Measurements from ENCODE around the gene SPINK1.
"Not testable (repeated sequence)": the region's sequence is repeated elsewhere in the genome, so short reads cannot be mapped to it uniquely, and the experiment has no call there.

Gene SPINK1

DNA sequence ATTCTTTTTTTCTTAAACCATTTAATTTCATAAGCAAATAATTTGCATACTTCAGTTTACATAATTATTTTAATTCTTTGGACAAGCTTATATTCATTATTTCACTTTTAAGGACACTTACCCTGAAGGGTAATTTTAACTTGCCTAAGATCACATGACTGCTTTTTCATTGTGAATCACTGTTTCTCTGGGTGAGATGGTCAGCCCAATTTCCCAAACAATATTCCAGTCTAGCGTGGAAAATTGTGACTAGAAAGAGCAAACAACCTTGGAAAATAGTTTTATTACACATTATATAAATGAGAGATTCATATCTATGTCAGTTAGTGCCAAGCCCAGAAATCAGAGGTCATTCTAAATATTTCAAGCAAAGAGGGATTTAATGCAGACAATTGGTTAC is 27.5 kb downstream of the SPINK1 start:
- no peak for DNase-seq

DNA sequence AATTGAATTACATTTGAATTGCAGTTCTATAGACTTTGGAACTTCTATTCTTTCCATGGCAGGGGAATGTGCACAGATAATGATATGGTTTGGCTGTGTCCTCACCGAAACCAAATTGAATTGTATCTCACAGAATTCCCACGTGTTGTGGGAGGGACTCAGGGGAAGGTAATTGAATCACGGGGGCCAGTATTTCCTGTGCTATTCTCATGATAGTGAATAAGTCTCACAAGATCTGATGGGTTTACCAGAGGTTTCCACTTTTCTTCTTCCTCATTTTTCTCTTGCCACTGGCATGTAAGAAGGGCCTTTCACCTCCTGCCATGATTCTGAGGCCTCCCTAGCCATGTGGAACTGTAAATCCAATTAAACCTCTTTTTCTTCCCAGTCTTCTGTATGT is 28.3 kb downstream of the SPINK1 start:
- not testable (repeated sequence) for DNase-seq

DNA sequence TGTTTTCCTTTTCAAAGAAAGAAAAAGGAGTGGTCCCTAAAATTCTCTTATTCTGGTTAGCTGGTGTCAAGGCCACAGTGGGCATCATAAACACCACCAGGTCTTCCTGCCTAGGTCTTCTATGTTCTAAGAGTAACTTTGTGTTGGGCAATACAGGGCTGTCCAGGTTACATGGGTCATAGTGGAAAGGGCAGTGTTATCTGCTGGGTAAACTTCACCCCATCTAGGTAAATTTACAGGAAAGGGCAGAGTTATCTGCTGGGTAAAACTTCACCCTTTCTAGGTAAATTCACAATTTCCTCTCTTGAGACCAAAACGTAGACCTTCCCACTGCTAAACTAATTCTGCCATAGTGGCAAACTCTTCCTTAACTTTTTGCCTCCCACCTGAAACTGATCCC is 30.0 kb downstream of the SPINK1 start:
- no peak for DNase-seq

DNA sequence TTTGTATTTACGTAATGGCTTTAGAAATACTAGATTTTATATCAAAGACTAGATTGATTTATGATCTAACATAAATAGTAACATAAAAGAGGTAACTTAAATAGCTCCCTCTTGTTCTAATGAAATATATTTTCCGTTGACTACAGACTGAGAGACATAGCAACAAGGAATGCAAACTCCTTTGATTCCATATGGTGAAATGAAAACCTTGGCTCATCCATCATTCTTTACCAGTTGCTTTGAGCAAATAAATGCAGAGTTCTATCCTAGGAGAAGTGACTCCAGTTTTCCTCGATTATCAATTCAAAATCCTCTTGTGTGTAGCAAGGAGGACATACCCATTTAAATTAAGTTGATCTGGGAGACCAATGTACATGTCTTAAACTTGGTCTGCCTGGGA is 31.0 kb downstream of the SPINK1 start:
- DNase-seq: no peak

DNA sequence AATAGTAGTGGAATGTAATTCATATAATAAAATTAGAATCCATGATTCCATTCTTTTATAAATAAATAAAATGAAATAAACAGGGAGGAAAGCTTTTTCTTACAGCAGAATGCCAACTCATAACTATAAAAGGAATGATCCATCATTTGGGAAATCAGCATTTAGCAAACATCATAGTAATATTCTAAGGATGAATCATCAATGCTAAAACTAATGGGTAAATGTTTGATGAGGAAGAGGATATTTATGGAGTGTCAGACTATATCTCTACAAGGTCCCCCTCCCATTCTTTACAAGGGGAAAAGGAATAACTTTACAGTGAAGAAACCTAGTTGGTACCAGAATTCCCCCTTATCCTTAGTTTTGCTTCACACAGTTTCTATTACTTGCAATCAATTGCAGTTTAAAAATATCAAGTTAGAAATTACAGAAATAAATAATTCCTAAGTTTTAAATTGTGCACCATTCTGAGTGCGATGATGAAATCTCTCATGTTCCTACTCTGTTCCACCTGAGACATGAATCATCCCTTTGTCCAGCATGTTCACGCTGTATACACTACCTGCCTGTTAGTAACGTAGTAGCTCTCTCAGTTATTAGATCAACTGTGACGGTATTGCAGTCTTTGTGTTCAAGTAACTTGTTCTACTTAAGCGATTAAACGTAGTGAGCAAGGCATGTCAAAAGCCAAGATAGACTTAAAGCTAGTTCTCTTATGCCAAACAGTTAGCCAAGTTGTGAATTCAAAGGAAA is 34.7 kb downstream of the SPINK1 start:
- no peak for DNase-seq

DNA sequence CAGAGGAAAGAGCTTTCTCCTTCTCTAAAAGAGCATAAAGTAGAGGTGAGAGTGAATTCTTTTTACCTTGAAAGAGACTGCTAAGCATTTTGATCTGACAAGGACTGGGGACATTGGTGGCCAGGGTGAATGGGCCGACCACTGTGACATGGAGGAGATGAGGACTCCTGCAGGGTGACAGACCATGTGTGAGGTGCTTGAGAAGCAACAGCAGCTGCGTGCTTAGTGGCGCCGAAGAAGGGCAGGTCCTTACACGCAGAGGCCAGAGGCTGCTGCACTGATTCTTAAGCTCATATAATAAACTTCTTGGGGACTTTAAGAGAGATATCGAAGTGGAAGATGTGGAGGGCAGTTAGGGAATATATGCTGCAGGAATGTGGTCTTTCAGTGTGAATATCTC is 40.3 kb downstream of the SPINK1 start:
- no peak for DNase-seq

DNA sequence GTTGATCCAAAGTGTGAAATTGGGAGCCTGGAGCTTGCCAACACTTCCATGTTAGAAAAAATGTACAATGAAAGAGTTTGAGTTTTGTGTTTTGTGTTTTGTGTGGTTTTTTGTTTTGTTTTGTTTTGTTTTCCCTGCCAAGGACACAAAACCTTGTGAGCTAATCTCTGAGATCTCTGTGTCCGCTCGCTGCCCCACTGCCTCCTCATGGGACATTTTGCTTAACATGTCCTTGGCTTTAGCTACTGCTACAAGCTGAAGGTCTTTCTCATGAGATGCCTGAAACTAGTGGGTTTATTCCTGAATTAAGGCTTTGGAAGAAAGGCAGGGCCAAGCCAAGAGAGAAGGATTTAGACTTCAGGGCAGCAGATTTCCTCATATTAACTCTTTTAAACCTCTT is 41.7 kb downstream of the SPINK1 start:
- no peak for DNase-seq

DNA sequence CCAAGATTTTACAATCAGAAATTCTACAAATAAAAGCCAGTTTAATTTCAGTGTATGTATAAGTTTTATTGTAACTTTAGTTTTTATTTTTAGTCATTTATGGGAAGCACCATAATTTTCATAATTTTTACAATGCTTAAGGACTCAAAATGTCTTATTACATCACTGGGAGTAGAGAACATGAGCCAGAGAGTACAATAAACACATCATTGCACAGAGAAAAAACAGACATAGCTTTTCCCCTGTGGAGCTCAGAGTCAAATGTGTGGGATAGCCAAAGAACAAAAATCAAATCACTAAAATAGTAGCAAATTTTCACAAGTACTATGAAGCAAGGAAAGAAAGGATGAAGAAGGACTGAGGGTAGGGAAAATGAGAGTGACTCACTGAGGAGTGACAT is 43.4 kb downstream of the SPINK1 start:
- DNase-seq: no peak

DNA sequence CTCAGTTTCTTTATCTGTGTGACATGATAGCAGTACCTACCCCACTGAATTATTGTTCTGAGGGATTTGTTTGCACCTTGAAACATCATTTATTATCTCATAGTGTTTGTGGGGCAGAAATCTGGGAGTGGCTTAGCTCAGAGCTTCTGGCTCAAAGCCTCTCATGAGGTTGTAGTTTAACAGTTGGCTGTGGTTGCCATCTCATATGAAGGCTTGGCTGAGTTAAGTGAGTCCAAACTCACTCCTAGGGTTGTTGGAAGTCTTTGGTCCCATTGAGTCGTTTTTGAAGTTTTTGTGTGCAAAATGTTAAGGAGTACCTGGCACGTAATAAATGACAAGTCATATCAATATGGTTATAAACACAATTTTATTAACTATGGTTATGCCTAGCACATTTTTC is 45.3 kb downstream of the SPINK1 start:
- no peak for DNase-seq

DNA sequence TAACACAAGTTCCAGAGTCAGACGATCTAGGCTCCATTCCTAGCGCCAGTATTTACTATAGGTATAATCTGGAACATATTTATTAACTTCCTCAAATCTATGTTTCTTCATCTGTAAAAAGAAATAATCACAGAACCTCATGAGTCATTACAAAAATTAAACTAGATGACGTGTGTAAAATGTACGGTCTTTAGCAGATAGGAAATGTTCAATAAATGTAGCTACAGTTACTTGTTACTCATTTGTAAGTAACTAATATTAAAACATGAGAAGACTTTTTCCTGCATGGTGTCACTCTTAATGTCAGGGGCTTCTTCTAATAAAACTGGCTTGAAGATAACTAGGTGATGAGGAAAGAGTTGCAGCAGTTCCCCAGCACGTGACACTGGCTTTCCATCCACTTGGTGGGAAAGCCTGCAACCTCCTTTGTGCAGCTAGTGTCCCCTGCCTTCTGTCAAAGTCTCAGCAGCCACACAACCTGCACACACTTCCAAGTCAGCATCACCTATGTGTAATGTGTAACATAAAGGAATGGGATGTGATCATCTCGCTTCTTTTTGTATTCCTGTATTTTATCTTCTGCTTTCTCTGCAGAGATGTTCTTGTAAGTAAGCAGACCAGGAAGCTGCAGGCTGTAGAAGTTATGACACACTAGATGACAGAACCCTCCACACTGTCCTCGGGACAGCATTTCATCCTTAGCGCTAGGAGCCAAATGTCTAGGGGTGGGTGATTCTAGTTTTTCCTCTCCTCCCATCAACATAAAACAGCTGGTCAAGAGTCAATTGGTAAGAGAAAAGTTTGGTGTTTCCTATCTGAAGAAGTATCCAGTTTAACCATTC is 47.1 kb downstream of the SPINK1 start:
- no peak for DNase-seq

DNA sequence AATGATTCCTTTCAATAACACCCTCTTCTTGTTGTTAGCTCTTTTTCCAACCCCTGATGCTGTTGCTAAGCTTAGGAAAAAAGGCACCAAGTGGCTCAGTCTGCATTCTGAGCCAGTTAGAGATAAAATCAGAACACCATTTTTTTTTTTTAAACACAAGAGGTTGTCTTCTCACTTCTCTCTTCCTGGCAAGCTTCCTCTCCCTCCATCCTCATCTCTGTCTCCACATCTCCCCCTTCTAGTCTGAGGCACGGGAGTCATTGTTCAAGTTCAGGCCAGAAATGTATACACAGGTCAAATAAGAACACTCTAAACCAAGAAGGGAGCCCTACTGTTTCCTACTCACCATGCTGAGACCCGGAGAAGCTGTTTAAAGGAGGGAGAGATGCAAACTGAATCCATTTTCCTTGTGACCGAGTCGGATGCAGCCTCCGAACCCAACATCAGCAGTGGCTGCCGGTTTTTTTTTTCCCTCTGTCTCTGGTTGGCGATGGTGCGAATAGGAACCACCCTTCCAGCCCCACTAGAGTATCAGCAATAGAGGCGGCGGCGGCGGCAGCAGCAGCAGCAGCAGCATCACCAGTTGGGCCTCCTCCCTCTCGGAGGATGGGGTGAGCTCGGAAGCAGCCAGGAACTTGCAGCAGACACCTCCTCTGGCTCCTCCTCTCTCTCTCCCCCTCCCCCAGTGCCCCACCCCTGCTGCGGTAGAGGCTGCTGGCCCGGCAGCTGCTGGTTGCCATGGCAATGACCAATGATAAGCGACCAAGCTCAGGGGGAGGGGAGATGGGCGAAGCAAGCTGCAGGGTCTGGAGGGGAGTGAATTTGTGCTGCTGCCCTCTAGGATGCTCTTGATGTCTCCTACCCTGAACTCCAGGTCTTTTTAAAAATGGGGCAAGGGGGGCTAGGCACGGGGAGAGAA is 49.1 kb downstream of the SPINK1 start, which contains the start of gene JAKMIP2:
Gene JAKMIP2 (minus strand): TSS at position 619 of the 919 bp plus-strand sequence. CDS start 110,922 bp downstream, outside the sequence.
- DNase-seq: peak; percentile 8 to 67 (median 31)

DNA sequence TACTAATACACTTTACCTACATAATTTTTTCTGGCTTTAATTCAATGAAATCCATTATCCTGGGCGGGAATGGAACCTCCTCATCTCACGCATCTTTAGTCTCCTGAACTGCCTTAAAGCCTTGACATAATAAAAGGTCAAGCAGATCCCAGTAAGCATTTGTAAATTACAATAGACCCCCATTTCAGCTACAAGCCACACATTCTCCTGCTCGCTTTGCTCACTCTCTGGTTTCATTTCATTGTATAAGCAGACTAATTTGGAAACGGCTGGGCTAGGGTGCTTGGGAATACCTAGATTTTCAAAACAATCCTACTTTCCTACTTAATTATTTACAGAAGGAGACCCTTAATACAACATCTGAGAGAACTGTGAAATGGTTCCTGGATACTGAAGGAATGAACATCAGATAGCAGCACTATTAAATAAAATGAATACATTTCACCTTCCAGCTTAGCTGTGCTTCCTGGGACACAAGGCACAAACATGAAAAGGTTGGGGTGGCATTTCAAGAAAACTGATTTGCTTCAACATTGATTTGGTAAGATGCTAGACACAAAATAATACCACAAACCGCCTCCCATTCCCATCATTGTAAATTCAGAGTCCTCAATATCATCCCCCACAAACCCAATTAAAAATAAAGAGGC is 50.4 kb downstream of the SPINK1 start:
- DNase-seq: no peak

DNA sequence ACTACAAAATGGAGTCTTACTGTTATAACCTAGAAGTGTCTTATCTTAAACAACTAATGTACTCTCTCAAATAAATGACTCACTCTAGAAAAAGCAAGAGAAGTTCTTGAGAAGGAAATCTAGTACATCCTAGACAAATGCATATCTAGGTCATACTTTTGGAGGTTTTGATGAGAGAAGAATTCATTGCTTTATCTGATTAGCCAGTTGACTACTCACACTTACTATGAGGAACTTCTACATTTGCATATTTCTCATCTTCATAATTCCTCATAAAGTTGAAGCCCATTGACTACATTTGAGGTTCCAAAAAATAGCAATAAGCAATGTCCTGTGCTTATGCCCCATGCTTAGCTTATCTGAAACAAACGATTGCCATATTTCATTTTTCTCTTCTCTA is 51.8 kb downstream of the SPINK1 start:
- DNase-seq: no peak

DNA sequence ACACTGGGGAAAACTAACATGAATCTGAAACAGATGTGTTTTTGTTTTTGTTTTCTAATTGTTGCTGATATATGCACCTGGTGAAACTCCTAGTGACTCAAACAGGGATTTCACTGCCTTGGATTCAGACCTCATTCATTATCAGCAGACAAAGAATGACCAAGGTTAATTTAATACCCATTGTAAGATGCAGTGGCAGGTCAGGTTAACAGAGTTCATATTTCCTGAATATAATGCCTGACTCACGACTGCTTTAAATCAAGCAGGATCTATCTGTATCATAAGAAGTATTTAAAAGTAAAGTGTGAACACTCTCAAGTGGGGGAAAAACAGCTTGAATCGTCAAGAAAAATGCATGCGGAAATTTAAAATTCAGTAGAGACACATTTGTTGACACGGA is 54.5 kb downstream of the SPINK1 start:
- DNase-seq: no peak

Data from activated naive CD4-positive, alpha-beta T cell (primary cell).